Measurements from ENCODE around the gene PTX3.

Gene PTX3

DNA sequence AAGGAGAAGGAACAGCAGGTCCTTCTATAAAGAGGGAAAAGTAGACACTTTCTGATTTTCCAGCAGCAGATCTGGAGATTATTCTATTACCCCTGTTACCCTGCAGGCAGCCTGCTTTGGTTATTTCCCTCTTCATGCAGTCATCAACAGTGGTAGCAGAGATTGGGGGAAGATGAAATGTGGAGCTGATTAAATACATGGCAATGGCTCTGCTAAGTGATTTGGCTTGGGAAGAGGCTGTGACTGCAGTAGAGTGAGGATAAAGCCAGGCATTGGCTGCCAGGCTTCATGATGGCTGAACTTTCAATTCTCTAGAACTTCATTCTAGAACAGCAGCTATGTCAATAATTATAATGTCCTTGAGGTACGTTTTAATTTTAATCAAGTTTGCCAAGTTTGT, 29.1 kb downstream of the PTX3 start:
- H3K4me3 ChIP-seq (replicated peaks in 1 of 2; ENCODE audit: low read depth in 2 of 2, low read length in 2 of 2) = no peak overlapping the region
- DNase-seq (ENCODE audit: low read depth in 2 of 2) = no peak
- TF ChIP-seq, protein P1, sequence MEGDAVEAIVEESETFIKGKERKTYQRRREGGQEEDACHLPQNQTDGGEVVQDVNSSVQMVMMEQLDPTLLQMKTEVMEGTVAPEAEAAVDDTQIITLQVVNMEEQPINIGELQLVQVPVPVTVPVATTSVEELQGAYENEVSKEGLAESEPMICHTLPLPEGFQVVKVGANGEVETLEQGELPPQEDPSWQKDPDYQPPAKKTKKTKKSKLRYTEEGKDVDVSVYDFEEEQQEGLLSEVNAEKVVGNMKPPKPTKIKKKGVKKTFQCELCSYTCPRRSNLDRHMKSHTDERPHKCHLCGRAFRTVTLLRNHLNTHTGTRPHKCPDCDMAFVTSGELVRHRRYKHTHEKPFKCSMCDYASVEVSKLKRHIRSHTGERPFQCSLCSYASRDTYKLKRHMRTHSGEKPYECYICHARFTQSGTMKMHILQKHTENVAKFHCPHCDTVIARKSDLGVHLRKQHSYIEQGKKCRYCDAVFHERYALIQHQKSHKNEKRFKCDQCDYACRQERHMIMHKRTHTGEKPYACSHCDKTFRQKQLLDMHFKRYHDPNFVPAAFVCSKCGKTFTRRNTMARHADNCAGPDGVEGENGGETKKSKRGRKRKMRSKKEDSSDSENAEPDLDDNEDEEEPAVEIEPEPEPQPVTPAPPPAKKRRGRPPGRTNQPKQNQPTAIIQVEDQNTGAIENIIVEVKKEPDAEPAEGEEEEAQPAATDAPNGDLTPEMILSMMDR (IDR thresholded peaks at IDR 0.05; ENCODE audit: low read depth, low read length) = no peak

DNA sequence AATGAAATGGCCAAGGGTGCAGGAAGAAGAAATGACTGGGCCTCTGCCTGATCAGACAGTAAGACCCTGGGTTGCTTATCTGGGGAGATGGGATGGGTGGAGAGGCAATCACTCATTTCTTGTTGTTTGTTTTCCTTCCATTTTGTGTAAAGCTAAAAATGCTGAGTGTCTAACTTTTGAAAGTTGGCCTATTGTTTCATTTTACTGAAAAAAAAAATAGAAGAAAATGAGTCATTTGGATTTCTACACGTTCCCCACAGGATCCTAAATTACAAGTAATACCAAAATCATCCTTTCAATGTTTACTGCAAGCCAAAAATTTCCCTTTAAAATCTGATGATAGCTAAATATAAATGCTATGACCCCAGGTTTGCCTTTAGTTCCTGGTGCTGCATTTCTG, 30.6 kb downstream of the PTX3 start:
- peak; percentile 50 to 72 for DNase-seq (ENCODE audit: low read depth in 2 of 2)
- TF ChIP-seq, protein P1 (IDR thresholded peaks at IDR 0.05; ENCODE audit: low read depth, low read length) = no peak
- no peak overlapping the region for H3K4me3 ChIP-seq (replicated peaks in 1 of 2; ENCODE audit: low read depth in 2 of 2, low read length in 2 of 2)

DNA sequence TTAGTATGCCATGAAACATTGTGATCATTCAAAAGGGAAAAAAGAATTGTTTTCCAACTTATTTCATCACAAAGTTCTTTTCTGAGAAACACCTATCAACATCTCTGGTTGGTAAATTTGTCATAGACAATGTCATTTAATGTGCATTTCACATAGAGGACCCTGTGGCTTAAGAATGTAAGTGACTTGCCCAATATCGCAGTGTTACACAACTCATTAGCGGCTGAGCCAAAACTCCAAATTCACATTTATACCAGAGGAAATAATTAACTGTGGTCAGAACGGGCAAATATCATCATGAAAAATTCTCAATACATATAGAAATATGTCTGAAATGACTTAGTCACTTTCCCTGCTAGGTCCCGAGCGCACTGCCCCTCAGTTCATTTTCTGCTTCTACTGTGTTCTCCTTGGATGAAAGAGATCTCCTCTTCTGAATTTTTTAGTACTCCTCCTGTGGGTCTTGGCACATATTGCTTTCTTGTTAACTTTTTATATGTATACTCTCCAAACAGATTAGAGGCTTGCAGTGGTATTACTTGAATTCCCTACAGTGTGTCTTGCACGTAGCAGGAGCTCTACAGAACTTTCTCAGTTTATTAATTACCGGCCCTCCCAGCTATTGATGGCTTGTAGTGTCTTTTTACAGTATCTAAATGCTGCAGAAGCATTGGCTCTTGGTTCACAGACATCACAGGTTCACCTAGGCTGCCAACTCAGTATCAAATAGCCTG, 33.1 kb downstream of the PTX3 start:
- peak in 1 of 2 donors; percentile 16 for DNase-seq (ENCODE audit: low read depth in 2 of 2)
- H3K4me3 ChIP-seq (replicated peaks in 1 of 2; ENCODE audit: low read depth in 2 of 2, low read length in 2 of 2) = no peak overlapping the region
- TF ChIP-seq, protein P1 (IDR thresholded peaks at IDR 0.05; ENCODE audit: low read depth, low read length) = no peak

DNA sequence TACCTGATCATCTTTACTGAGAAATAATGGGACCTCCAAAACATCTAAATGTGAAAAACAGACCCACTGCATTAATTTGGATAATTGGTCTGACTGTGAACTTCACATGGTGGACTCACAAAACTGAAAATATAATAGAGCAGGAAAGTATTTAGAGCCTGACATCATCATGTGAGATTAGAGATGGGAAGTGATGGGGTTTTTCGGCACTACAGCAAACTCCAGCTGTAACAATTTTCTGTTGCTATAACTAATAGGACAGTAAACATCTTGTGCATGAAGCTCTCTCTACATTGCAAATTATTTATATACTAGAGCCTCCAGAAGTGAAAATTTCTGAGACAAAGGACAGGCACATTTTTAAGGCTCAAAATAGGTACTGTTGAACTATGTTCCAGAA, 34.4 kb downstream of the PTX3 start:
- TF ChIP-seq, protein P1 (IDR thresholded peaks at IDR 0.05; ENCODE audit: low read depth, low read length) = no peak
- peak in 1 of 2 donors; percentile 38 for DNase-seq (ENCODE audit: low read depth in 2 of 2)
- no peak overlapping the region for H3K4me3 ChIP-seq (replicated peaks in 1 of 2; ENCODE audit: low read depth in 2 of 2, low read length in 2 of 2)

DNA sequence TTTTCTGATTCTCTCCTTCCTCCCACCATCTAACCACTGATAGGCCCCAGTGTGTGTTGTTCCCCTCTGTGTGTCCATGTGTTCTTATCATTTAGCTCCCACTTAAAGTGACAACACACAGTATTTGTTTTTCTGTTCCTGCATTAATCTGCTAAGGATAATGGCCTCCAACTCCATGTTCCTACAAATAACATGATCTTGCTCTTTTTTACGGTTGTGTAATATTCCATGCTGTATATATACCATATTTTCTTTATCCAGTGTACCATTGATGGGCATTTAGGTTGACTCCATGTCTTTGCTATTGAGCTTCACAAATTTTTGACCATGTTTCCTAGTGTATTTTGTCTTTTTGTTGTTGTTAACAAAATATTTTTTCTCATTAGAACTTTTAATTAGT, 36.0 kb downstream of the PTX3 start:
- no peak for DNase-seq (ENCODE audit: low read depth in 2 of 2)

DNA sequence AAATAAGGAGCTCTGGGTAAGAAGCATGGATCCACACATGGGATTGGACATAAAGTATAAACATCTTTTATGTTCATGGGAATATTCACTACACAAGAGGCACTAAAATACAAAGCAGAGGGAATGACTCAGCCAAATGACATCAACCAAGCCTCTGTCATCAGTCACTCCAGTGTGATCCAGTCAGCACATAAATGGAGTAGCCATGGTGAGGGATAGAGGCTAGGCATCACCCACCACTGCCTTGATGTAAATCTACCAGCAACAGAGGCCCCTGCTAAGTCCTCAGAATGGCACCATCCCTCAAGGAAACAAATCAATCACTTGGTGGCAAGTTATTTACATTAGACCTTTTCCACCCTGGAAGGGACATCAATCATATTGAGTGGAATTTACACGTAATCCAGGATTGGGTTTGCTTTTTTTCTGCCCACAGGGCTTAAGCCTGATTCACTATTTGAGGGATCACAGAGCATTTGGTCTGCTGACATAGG, 39.3 kb downstream of the PTX3 start:
- TF ChIP-seq, protein P1 (IDR thresholded peaks at IDR 0.05; ENCODE audit: low read depth, low read length) = no peak
- peak; percentile 21 to 70 for DNase-seq (ENCODE audit: low read depth in 2 of 2)
- H3K4me3 ChIP-seq (replicated peaks in 1 of 2; ENCODE audit: low read depth in 2 of 2, low read length in 2 of 2) = no peak overlapping the region

More for the DNA sequence above, 36.0 kb downstream of the PTX3 start:
- TF ChIP-seq, protein P1 (IDR thresholded peaks at IDR 0.05; ENCODE audit: low read depth, low read length) = no peak
- H3K4me3 ChIP-seq (replicated peaks in 1 of 2; ENCODE audit: low read depth in 2 of 2, low read length in 2 of 2) = no peak overlapping the region
